Activated naive CD4-positive, alpha-beta T cell treated with Interleukin-2 at 50 U/mL for 16 hours (primary cell): ENCODE data around the gene FN1.

Experiments
- DNase-seq: peaks from one replicate; pipeline ENCODE4 v3.0.0-alpha.2; 2020

The FN1 gene

DNA sequence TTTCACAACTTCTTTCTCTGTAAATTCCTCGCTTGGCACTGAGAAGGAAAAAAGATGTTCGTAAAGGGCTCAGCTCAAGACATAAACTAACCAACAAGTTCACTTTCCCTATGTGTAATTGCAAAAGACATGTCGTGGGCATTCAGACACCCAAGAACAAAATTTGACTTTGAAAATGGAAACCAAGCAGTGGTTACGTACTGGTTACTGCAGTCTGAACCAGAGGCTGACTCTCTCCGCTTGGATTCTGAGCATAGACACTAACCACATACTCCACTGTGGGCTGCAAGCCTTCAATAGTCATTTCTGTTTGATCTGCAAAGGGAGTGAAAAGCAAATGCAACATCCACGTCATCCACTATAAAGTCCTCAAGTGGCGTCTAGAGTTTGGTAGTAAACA is 53.9 kb downstream of the FN1 start:
- DNase-seq: no peak

DNA sequence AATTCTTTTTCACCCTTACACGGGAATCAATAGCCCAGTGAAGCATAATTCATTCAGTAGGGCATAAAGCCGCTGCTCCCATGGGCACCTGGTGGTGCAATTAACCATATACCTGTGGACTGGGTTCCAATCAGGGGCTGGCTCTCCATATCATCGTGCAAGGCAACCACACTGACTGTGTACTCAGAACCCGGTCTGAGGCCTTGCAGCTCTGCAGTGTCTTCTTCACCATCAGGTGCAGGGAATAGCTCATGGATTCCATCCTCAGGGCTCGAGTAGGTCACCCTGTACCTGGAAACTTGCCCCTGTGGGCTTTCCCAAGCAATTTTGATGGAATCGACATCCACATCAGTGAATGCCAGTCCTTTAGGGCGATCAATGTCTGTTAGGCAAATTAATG is 55.2 kb downstream of the FN1 start:
- DNase-seq: no peak

DNA sequence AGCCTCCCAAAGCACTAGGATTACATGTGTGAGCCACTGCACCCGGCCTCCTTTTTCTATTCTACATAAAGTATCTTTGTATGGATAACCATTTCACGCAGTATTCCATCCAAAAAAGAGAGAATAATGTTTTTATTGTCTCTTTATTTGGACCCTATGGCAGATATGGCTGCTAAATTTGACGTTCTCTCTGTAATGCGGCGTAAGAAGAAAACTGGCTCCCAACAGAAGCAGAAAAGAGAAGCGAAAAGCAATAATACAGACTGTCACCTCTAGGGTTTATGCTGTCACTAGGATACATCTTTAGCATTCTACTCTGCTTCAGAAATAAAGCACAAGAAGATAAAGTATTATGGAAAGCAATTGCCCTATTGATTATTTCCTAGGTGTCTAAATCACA is 55.9 kb downstream of the FN1 start:
- DNase-seq: no peak

DNA sequence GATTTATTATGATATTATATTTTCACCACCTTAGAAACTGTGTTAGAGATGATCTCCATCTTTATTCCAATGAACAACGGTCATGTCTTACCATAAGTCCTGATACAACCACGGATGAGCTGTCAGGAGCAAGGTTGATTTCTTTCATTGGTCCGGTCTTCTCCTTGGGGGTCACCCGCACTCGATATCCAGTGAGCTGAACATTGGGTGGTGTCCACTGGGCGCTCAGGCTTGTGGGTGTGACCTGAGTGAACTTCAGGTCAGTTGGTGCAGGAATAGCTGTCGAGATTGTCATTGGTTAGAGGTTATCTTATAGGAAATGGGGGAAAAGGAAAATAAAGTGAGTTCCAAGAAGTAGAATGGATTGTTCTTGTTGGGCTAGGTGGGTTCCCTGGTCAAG is 56.8 kb downstream of the FN1 start:
- DNase-seq: no peak

DNA sequence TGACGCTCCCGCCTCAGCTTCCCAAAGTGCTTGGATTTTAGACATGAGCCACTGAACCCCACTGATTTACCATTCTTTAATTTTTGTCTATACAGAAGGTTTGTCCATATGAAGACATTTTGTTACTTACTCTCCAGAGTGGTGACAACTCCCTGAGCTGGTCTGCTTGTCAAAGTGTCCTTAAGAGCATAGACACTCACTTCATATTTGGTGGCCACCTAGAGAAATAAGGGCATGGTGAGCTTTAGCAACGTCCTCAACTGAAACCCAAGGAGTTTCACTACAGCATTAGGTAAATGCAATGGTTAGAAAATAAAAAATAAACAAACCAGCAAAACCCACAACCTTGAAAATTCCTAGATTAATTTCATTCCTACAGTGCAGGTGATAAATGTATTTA is 57.8 kb downstream of the FN1 start:
- DNase-seq: no peak

DNA sequence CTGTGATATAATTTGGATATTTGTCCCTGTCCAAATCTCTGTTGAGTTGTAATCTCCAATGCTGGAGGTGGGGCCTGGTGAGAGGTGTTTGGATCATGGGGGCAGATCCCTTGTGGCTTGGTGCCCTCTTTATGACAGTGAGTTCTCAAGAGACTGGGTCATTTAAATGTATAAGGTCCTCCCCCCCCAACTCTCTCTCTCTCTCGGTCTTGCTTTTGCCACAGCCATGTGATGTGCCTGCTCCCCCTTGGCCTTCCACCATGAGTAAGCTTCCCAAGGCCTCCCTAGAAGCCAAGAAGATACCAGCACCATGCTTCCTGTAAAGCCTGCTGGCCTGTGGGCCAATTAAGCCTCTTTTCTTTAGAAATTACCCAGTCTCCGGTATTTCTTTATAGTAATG is 58.6 kb downstream of the FN1 start:
- no peak for DNase-seq

DNA sequence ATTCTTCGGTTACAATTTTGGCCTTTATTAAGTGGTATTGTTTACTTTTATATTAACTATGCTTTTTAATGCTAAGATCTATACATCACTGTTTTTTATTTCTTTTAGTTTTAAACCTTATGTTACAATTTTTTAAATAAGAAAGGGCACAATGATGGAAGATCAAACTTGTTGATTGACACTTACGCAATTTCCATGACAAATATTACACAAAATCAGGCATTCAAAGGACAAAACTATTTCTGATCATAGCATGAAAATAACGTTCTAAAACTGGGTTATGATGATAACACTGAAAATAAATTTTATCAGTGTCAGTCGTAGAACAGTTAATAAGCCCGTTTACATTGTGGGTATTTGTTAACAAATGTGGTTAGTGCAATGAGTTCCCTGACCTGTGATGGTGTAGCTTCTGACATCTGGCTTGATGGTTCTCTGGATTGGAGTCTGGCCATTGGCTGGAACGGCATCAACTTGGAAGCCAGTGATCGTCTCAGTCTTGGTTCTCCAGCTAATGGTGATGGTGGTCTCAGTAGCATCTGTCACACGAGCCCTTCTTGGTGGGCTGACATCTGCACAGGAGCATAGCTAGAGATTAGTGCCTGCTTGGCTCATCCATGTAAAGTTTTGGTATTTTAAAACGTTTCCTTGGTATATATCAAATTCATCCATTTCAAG is 59.6 kb downstream of the FN1 start:
- no peak for DNase-seq

DNA sequence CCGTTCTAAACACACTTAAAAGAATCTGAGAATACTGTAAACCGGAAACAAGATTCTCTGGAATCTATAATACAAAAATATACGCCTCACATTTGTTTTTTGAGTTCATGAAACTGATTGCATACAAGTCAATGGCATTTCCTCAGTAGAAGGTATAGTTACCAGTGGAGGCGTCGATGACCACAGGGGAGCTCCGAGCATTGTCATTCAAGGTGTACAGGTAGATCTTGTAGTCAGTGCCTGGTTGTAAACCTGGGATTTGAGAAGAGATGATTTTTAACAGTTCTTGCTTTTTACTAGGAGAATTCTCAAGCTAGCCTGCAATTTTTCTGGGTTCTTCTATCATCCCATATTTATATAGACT is 60.4 kb downstream of the FN1 start:
- DNase-seq: no peak

DNA sequence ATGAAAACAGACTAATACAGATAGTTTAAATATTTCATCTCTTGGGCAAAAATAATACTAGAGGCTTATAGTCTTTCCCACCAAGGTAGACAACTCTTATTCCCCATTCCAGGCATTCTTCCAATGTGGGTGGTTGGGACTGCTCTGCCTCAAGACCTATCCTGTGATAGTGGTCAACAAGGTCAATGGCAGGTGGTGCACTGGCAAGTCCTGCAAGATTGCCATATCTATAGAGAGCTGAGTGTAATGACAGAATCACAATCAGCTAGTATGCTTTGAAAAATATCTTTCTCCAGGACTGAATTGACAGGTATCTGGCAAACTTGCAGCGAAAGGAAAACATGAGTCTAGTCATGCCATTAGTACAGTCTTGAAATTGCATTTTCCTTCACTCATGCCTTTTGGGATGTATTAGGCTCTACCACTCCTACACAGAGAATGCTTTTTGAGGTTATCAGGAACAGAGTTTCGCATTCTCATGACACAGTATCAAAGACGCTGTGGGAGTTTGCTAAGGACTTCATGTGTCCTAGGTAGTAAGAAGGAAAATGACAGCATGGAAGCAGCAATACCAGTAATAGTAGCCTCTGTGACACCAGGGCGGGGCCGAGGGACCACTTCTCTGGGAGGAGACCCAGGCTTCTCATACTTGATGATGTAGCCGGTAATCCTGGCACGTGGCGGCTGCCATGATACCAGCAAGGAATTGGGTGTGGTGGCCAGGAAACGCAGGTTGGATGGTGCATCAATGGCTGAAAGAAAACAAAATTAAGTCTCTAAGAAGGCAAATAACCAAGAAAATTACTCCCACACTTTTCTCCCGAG is 61.0 kb downstream of the FN1 start:
- no peak for DNase-seq

DNA sequence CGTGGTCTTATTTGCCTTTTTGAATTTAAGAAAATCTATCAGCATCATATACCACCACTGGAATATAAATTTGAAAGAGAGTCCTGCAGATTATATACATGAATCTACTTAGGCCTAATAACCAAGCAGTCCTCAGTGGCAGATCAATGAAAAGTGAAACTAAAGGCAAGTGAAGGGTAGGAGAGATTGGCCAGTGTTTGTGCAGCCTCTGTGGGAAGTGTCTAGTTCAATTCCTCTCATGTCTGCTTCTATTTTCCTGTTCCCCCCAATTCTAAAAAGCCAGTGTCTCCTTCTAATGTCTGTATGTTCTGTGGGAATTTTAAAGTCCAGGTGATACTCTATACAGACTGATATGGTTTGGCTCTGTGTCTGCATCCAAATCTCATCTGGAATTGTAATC is 61.9 kb downstream of the FN1 start:
- DNase-seq: no peak

DNA sequence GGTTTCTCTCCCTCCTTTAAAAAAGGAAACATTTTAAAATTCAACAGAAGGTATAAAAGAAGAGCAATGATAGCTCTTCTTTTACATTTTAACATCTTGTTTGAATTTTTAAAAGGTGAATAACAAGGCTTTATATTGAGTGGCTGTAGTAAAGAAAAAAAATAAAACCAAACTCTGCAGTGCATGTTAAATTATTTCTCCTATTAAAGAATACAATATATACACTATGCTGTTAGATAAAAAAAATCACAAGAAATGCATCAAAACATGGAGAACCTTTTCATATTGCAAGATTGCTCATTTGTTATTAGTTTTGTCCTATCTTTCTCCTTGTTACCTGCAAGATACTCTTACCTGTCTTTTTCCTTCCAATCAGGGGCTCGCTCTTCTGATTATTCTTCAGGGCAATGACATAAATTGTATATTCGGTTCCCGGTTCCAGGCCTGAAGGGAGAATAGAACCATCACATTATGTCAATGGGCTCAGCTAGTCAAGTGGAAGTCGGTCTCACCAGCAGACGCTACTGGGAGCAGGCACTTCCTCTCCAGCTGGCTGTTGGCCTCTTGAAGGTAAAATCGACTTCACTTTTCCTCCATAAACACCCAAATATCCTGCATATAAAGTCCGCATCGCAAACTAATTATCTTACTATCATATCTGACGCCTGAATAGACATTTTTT is 62.8 kb downstream of the FN1 start:
- no peak for DNase-seq

DNA sequence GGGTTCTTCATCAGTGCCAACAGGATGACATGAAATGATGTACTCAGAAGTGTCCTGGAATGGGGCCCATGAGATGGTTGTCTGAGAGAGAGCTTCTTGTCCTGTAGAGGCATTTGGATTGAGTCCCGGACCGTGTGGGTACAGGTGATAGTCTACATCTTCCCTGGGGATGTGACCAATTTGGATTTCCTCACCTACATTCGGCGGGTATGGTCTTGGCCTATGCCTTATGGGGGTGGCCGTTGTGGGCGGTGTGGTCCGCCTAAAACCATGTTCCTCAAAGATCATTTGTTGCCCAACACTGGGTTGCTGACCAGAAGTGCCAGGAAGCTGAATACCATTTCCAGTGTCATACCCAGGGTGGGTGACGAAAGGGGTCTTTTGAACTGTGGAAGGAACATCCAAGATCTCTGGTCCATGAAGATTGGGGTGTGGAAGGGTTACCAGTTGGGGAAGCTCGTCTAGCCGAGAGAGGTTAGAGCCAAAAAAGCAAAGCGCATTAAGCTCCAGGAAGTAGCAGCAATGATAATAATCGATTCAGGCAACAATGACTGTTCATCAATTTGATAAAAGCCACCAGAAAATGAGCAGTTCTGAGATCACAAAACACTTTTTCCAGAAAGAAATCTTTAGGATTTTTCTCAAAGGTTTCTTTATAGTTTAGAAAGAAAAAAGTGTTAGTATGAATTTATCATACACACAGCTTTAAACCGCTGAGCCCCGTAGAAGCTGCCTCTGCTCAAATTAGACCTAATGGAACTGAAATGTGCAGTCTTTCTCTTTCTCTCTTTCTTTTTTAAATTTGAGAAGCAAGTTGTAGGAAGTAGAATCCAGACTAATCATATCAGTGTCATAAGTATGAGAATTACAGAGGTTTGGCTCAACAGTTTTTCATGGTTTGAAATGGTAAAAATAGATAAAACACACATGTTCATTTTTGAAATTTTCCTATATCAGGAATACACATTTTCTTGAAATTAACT is 63.7 kb downstream of the FN1 start:
- no peak for DNase-seq

DNA sequence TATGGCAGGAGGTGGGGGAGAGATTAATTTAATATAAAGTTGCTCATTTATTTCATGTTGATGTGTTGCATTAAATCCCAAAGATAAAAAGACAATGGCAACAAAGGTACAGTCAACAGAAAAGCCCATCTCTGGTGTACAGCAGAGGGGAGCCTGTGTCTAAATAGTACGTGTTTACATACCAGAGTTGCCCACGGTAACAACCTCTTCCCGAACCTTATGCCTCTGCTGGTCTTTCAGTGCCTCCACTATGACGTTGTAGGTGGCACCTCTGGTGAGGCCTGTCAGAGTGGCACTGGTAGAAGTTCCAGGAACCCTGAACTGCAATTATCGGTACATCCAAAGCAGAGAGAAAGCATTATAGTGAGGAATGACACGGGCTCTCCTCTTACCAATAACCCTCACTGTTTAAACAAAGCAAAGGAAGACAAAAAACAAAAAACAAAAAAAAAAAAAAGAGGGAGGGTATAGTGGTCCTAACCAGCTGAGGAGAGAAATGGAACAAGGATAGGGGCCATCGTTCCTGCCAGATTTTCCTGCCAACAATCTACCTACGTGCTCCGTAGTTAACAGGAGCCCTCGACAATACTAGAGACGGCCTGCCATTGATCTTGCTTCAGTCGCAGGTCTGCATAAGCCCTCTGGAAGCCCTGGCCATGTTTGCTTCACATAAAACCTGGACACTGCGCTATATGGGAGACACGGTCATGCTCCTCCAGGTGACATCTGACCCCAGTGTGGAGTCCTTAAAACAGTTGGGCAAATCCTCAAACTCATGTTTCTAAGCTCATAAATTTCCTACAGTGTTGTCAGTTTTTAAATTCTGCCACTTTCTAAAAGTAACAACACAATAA is 65.5 kb downstream of the FN1 start:
- no peak for DNase-seq

DNA sequence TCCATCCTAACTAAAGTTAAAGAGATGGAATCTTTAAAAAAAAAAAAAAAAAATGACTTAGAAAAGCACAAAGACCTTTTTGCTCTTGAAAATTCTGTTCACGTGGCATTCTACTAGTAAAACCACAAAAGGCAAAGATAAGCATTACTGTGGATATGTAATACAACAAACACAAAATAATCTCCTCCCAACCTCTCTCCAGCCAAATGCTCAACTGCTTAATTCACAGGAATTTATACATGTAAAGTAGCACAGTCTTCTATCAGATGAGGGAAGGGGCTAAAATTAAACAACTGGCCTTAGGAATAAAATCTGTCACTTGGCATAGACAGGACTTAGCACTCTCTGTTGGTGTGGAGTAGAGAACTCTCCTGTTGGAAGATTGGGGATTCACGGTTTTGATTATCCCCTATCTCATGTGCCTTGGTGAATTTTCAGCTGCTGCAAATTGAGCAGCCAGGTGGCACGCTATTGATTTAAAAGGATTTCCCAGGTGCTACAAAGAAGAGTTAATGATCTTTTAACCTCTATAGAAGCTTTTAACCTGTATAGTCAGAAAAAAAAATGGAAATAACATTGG is 66.6 kb downstream of the FN1 start:
- DNase-seq: no peak

DNA sequence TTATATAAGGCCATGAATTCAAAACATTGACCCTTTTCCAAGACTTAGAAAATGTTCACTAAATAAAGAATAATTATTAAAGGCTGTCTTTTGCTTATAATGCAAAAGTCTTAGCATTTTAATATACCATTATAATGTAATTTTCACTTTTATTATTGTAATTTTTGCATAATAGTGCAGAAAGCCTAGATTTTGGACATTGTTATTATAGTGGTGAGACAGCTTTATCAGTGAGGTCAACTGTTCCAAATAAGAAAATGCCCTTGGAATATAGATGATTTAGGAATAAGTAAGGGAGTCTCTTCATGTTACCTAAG is 67.4 kb downstream of the FN1 start:
- DNase-seq: no peak

DNA sequence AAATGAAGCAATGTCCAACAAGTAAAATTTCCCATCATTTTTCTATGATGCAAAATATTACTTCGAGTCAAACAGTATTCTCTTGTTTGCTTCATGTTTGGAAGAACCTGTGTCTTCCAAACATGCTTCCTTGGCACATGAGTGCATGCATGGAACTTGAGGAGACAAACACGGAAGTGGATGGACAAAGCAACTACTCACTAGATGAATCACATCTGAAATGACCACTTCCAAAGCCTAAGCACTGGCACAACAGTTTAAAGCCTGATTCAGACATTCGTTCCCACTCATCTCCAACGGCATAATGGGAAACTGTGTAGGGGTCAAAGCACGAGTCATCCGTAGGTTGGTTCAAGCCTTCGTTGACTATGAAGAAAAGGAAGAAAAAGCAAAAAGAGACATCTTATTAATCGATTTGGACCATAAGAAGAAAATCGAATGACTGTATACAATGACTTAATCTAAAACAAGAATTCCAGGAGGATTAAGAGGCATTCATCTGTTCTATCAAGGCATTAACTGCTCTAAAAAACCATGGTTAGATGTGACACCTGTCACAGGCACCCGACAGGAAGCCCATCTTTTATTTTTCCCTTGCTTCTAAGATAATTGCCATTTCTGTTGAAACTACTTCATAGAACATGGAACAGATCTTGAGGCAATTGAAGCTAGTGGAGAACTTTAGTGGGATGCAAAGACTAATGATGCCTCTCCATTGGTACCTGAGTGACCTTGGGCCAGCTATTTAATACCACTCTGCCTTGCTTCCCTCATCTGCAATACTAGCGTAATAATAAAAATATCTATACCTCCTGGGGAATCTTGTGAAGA is 68.0 kb downstream of the FN1 start:
- DNase-seq: no peak

DNA sequence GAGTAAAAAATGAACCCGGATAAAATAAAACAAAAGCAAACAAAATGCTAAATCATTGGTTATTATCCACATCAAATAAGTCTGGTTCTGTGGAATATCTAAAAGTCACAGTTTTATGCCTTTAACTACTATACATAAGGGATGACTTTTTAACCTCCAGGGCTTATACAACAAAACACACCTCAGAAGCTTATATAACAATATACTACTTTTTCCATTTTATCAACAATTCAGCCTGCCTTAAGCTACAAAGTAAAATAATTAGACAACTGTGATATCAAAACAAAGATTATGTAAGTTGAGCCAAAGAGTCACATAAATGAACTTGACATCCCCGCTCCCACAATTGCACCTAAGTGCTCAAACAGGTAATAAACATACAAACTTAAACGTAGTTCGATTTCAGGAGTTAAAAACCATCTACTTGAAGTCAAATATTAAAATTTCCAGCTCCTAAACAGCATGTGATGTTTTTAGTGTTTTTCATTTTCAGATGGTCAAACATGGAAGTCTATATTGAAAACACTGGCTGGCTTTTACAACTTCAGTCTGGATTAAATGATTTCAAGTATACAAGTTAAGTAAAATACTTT is 69.3 kb downstream of the FN1 start:
- DNase-seq: no peak

DNA sequence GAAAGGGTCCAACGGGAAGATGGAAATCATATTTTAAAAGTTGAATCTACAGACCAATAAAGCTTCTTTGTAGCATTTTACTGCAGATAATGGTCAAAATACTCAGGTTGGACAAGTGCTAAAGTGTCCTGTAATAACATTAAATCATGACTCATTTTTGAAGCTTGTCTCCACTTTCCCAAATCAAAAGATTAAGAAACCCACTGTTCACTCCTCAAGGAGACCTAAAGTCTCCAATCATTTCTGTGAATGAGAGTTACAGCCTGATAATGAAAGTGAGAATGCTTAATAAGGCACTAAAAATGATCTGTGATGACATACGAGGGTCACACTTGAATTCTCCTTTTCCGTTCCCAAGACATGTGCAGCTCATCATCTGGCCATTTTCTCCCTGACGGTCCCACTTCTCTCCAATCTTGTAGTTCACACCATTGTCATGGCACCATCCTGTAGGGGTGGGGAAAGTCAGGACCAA is 70.6 kb downstream of the FN1 start:
- no peak for DNase-seq

DNA sequence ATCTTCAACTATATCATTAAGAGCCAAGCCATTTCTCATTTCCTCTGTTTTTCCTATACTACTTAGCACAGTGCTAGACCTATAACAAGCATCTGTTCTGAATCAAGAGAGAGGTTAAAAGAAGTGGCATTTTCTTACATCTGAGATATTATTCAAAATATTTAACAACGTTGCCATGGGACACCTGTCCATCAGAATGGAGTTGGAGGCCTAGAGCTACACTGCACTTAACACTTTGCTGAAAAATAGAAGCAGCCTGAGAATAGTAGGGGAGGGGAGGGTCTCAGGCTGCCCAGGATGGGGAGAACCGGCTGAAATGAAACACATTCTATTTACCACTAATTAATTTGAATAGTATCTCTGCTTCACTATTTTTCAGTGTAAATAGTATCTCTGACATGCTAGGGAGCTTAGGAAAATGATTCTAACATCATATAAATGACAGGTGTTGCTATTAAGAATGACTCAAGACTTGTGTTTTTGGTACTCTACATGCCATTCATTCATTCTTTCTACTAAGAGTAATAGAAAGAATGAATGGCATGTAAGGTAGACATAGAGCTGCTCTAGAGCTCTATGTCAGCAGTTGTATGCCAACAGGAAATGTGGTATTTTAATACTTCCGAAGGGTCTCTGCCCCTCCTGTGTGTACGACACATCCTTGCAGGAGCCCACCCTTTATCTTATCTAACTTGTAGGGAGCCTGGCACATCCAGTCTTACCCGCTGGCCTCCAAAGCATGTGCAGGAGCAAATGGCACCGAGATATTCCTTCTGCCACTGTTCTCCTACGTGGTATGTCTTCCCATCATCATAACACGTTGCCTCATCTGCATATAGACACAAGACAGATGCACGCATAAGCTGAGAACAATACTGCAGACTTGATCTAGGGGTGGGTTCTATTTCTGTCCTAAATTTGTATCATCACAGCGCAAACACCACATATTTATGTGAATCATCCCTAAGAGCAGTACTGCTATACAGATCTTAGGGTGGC is 71.4 kb downstream of the FN1 start:
- no peak for DNase-seq
